Measurements from ENCODE around the gene GIT1. TPM values are rescaled to one million over a fixed set of nuclear protein-coding genes. Genes with fewer than 3 reads are reported as not detected.

The GIT1 gene
- total and polyA plus RNA-seq, 4 donors, result 2.2 to 11.1 (median 4.9) TPM

GRCh38 chr17:29615048-29615385 is 25.6 kb upstream of the GIT1 start:
- no peak overlapping the region for H3K9ac ChIP-seq (ENCODE audit: low read depth in 1 of 2, low read length in 2 of 2)
- H3K27me3 ChIP-seq (ENCODE audit: control insufficient read depth in 4 of 4, insufficient read depth in 4 of 4, low read length in 3 of 4), result peaks cover 0 to 10% (median 2%) of the 10 kb centered on the region in 4 donors
- H3K36me3 ChIP-seq (ENCODE audit: control insufficient read depth in 4 of 4, insufficient read depth in 3 of 4, low read depth in 1 of 4, low read length in 3 of 4), result no peaks in the 10 kb centered on the region
- no peak overlapping the region for H3K4me3 ChIP-seq (ENCODE audit: low read depth in 1 of 3, low read length in 3 of 3)
- H3K9me3 ChIP-seq (ENCODE audit: control insufficient read depth in 4 of 4, low read length in 3 of 4), result no peaks in the 10 kb centered on the region
- H3K27ac ChIP-seq (ENCODE audit: low read depth in 1 of 2, low read length in 2 of 2), result no peak overlapping the region
- H3K4me1 ChIP-seq (ENCODE audit: control insufficient read depth in 4 of 4, insufficient read depth in 4 of 4, low read length in 3 of 4), result peaks cover 19 to 51% (median 38%) of the 10 kb centered on the region in 4 donors
- 15% methylated on average over 15 of the region's 15 CpGs for WGBS
- TF ChIP-seq ATF3 (IDR thresholded peaks at IDR 0.05), result no peak
- TF ChIP-seq, protein P1, sequence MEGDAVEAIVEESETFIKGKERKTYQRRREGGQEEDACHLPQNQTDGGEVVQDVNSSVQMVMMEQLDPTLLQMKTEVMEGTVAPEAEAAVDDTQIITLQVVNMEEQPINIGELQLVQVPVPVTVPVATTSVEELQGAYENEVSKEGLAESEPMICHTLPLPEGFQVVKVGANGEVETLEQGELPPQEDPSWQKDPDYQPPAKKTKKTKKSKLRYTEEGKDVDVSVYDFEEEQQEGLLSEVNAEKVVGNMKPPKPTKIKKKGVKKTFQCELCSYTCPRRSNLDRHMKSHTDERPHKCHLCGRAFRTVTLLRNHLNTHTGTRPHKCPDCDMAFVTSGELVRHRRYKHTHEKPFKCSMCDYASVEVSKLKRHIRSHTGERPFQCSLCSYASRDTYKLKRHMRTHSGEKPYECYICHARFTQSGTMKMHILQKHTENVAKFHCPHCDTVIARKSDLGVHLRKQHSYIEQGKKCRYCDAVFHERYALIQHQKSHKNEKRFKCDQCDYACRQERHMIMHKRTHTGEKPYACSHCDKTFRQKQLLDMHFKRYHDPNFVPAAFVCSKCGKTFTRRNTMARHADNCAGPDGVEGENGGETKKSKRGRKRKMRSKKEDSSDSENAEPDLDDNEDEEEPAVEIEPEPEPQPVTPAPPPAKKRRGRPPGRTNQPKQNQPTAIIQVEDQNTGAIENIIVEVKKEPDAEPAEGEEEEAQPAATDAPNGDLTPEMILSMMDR (IDR thresholded peaks at IDR 0.05; ENCODE audit: low read depth, low read length, missing input control), result peak; percentile 0
- no peak for DNase-seq (ENCODE audit: low spot score)

GRCh38 chr17:29614349-29615047 is 25.1 kb upstream of the GIT1 start:
- H3K36me3 ChIP-seq (ENCODE audit: control insufficient read depth in 4 of 4, insufficient read depth in 3 of 4, low read depth in 1 of 4, low read length in 3 of 4), result no peaks in the 10 kb centered on the region
- no peak for DNase-seq (ENCODE audit: low spot score)
- H3K27me3 ChIP-seq (ENCODE audit: control insufficient read depth in 4 of 4, insufficient read depth in 4 of 4, low read length in 3 of 4), result peaks cover 0 to 10% (median 2%) of the 10 kb centered on the region in 4 donors
- H3K4me3 ChIP-seq (ENCODE audit: low read depth in 1 of 3, low read length in 3 of 3), result no peak overlapping the region
- peaks cover 19 to 51% (median 38%) of the 10 kb centered on the region in 4 donors for H3K4me1 ChIP-seq (ENCODE audit: control insufficient read depth in 4 of 4, insufficient read depth in 4 of 4, low read length in 3 of 4)
- no peak overlapping the region for H3K9ac ChIP-seq (ENCODE audit: low read depth in 1 of 2, low read length in 2 of 2)
- WGBS, result 43% methylated on average over 16 of the region's 16 CpGs
- TF ChIP-seq RXRA (IDR thresholded peaks at IDR 0.05), result no peak
- no peak for TF ChIP-seq MAX (IDR thresholded peaks at IDR 0.05)
- H3K27ac ChIP-seq (ENCODE audit: low read depth in 1 of 2, low read length in 2 of 2), result no peak overlapping the region
- no peaks in the 10 kb centered on the region for H3K9me3 ChIP-seq (ENCODE audit: control insufficient read depth in 4 of 4, low read length in 3 of 4)

- no peak overlapping the region for H3K4me3 ChIP-seq (ENCODE audit: low read depth in 1 of 3, low read length in 3 of 3)
- peaks cover 0 to 10% (median 1%) of the 10 kb centered on the region in 4 donors for H3K27me3 ChIP-seq (ENCODE audit: control insufficient read depth in 4 of 4, insufficient read depth in 4 of 4, low read length in 3 of 4)
- no peaks in the 10 kb centered on the region for H3K9me3 ChIP-seq (ENCODE audit: control insufficient read depth in 4 of 4, low read length in 3 of 4)
- TF ChIP-seq RAD21 (IDR thresholded peaks at IDR 0.05), result no peak
- no peak for TF ChIP-seq SP1 (IDR thresholded peaks at IDR 0.05)
- no peak for TF ChIP-seq HNF4A (conservative IDR thresholded peaks at IDR 0.05)
- TF ChIP-seq ATF3 (IDR thresholded peaks at IDR 0.05), result no peak
- no peak for TF ChIP-seq REST (IDR thresholded peaks at IDR 0.05)
- no peak for TF ChIP-seq NR2F2 (IDR thresholded peaks at IDR 0.05)
- TF ChIP-seq, protein P1 (IDR thresholded peaks at IDR 0.05; ENCODE audit: low read depth, low read length, missing input control), result no peak
- no peak for TF ChIP-seq YY1 (IDR thresholded peaks at IDR 0.05)
- no peak for TF ChIP-seq MAX (IDR thresholded peaks at IDR 0.05)
- TF ChIP-seq TAF1 (conservative IDR thresholded peaks at IDR 0.05), result no peak
- no peak for TF ChIP-seq JUND (IDR thresholded peaks at IDR 0.05)
- TF ChIP-seq EGR1 (IDR thresholded peaks at IDR 0.05; ENCODE audit: low read depth in 2 of 2), result no peak
- H3K36me3 ChIP-seq (ENCODE audit: control insufficient read depth in 4 of 4, insufficient read depth in 3 of 4, low read depth in 1 of 4, low read length in 3 of 4), result no peaks in the 10 kb centered on the region
- WGBS, result 12% methylated on average over 13 of the region's 13 CpGs
- H3K9ac ChIP-seq (ENCODE audit: low read depth in 1 of 2, low read length in 2 of 2), result no peak overlapping the region
- no peak for DNase-seq (ENCODE audit: low spot score)
- no peak overlapping the region for H3K27ac ChIP-seq (ENCODE audit: low read depth in 1 of 2, low read length in 2 of 2)
- peaks cover 19 to 51% (median 38%) of the 10 kb centered on the region in 4 donors for H3K4me1 ChIP-seq (ENCODE audit: control insufficient read depth in 4 of 4, insufficient read depth in 4 of 4, low read length in 3 of 4)
These were observed 24.4 kb upstream of the GIT1 start for GRCh38 chr17:29613856-29614255.
